Measurements from ENCODE around the gene IQGAP1.
"Not testable (repeated sequence)": the region's sequence is repeated elsewhere in the genome, so short reads cannot be mapped to it uniquely, and the experiment has no call there.

The IQGAP1 gene

GRCh38 chr15:90402223-90402622 lies 14.2 kb downstream of the IQGAP1 start:
- H3K27ac ChIP-seq = no peak overlapping the region
- TF ChIP-seq ZFX (IDR thresholded peaks at IDR 0.05) = no peak
- TF ChIP-seq, protein P1, sequence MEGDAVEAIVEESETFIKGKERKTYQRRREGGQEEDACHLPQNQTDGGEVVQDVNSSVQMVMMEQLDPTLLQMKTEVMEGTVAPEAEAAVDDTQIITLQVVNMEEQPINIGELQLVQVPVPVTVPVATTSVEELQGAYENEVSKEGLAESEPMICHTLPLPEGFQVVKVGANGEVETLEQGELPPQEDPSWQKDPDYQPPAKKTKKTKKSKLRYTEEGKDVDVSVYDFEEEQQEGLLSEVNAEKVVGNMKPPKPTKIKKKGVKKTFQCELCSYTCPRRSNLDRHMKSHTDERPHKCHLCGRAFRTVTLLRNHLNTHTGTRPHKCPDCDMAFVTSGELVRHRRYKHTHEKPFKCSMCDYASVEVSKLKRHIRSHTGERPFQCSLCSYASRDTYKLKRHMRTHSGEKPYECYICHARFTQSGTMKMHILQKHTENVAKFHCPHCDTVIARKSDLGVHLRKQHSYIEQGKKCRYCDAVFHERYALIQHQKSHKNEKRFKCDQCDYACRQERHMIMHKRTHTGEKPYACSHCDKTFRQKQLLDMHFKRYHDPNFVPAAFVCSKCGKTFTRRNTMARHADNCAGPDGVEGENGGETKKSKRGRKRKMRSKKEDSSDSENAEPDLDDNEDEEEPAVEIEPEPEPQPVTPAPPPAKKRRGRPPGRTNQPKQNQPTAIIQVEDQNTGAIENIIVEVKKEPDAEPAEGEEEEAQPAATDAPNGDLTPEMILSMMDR (conservative IDR thresholded peaks at IDR 0.05) = no peak

- no peak for TF ChIP-seq ZFX (IDR thresholded peaks at IDR 0.05)
- TF ChIP-seq, protein P1 (conservative IDR thresholded peaks at IDR 0.05) = no peak
- H3K27ac ChIP-seq = no peak overlapping the region
Observed at GRCh38 chr15:90402767-90403166, 14.7 kb downstream of the IQGAP1 start.

- H3K27ac ChIP-seq = no peak overlapping the region
Observed at GRCh38 chr15:90405055-90405607, 17.1 kb downstream of the IQGAP1 start.

GRCh38 chr15:90407336-90407735 lies 19.3 kb downstream of the IQGAP1 start:
- no peak overlapping the region for H3K27ac ChIP-seq
- TF ChIP-seq ZFX (IDR thresholded peaks at IDR 0.05) = no peak
- TF ChIP-seq, protein P1 (conservative IDR thresholded peaks at IDR 0.05) = no peak

More at GRCh38 chr15:90405055-90405607, 17.1 kb downstream of the IQGAP1 start:
- TF ChIP-seq, protein P1 (conservative IDR thresholded peaks at IDR 0.05) = no peak
- no peak for TF ChIP-seq ZFX (IDR thresholded peaks at IDR 0.05)

- no peak for TF ChIP-seq ZFX (IDR thresholded peaks at IDR 0.05)
- TF ChIP-seq, protein P1 (conservative IDR thresholded peaks at IDR 0.05) = no peak
- no peak overlapping the region for H3K27ac ChIP-seq
Observed at GRCh38 chr15:90407871-90408317, 19.9 kb downstream of the IQGAP1 start.

GRCh38 chr15:90408657-90409056 lies 20.6 kb downstream of the IQGAP1 start:
- no peak for TF ChIP-seq ZFX (IDR thresholded peaks at IDR 0.05)
- TF ChIP-seq, protein P1 (conservative IDR thresholded peaks at IDR 0.05) = no peak
- no peak overlapping the region for H3K27ac ChIP-seq

DNA sequence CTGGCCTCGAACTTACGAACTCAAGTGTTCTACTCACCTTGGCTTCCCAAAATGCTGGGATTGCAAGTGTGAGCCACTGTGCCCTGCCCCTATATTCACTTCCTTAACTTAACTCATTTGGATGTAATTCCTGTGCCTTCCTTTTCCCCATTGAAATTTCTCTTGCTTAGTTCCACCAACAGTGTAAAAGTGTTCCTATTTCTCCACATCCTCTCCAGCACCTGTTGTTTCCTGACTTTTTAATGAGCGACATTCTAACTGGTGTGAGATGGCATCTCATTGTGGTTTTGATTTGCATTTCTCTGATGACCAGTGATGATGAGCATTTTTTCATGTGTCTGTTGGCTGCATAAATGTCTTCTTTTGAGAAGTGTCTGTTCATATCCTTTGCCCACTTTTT lies 21.5 kb downstream of the IQGAP1 start:
- not testable (repeated sequence) for H3K27ac ChIP-seq

GRCh38 chr15:90410316-90410715 lies 22.3 kb downstream of the IQGAP1 start:
- H3K27ac ChIP-seq = not testable (repeated sequence)

Data from C4-2B (cell line).